PC-3 (cell line): ENCODE results near the gene FARP1. TPM values are rescaled to one million over a fixed set of nuclear protein-coding genes. Genes with fewer than 3 reads are reported as not detected.

Experiments used
- ATAC-seq: fragments of 200-7000 bp; cut with Tn5 transposase; 2 replicates; pipeline ENCODE4 v1.9.1; 2020; ENCODE audit warnings: mild to moderate bottlenecking, moderate library complexity
- BruUV-seq: library from RNA; stranded (reverse); fragments of 400-500 nt; replicated peaks from 2 replicates; lab custom pipeline; 2021; lab: Mats Ljungman, UMichigan
- CTCF ChIA-PET: fragments of 300-600 bp; sonication (Branson Sonifier 250); formaldehyde crosslinking; loops from one replicate; lab custom pipeline; 2022; ENCODE audit warnings: antibody characterized with exemption; lab: Charles Lee
- POLR2A ChIA-PET: fragments of 300-600 bp; sonication (Branson Sonifier 250); formaldehyde crosslinking; loops from one replicate; lab custom pipeline; 2022; ENCODE audit warnings: antibody characterized with exemption; ENCODE audit not compliant: unreplicated experiment; lab: Charles Lee
- DNase-seq: peaks from one replicate; pipeline ENCODE4 v3.0.0-alpha.2; 2015
- H2AFZ ChIP-seq: fragments of 300-600 bp; sonication (generic); 2 replicates; pipeline ENCODE4 v1.6.0; 2016; ENCODE audit warnings: antibody characterized with exemption, low read length
- H3F3A ChIP-seq: fragments of 300-600 bp; sonication (generic); one replicate; pipeline ENCODE4 v1.6.0; 2017; ENCODE audit warnings: antibody characterized with exemption, low read length, control low read depth, mild to moderate bottlenecking; ENCODE audit not compliant: unreplicated experiment
- H3K27ac ChIP-seq: fragments of 300-600 bp; sonication (generic); 2 replicates; pipeline ENCODE4 v1.5.1; 2016; ENCODE audit warnings: mild to moderate bottlenecking, low read length
- H3K27me3 ChIP-seq: fragments of 300-600 bp; sonication (generic); 2 replicates; pipeline ENCODE4 v1.6.1; 2016; ENCODE audit warnings: low read length, mixed read lengths
- H3K36me3 ChIP-seq: fragments of 300-600 bp; sonication (generic); 2 replicates; pipeline ENCODE4 v1.6.1; 2016; ENCODE audit warnings: low read depth, mixed run types, low read length, mixed read lengths
- H3K4me1 ChIP-seq: fragments of 300-600 bp; sonication (generic); 2 replicates; pipeline ENCODE4 v1.5.1; 2016; ENCODE audit warnings: low read length; ENCODE audit not compliant: insufficient read depth
- H3K4me2 ChIP-seq: fragments of 300-600 bp; sonication (generic); 2 replicates; pipeline ENCODE4 v1.6.0; 2016; ENCODE audit warnings: low read length
- H3K4me3 ChIP-seq: fragments of 300-600 bp; sonication (generic); 2 replicates; pipeline ENCODE4 v1.5.1; 2016; ENCODE audit warnings: mild to moderate bottlenecking, low read length, mixed read lengths
- H3K79me2 ChIP-seq: fragments of 300-600 bp; sonication (generic); 2 replicates; pipeline ENCODE4 v1.6.1; 2017; ENCODE audit warnings: low read length, mixed read lengths
- H3K9ac ChIP-seq: fragments of 300-600 bp; sonication (generic); 2 replicates; pipeline ENCODE4 v1.6.0; 2016; ENCODE audit warnings: mild to moderate bottlenecking, low read length
- H3K9me2 ChIP-seq: fragments of 300-600 bp; sonication (generic); replicated peaks from 2 replicates; pipeline ENCODE4 v1.6.1; 2016; ENCODE audit warnings: mixed run types, low read length, mixed read lengths
- H3K9me3 ChIP-seq: fragments of 300-600 bp; sonication (generic); 2 replicates; pipeline ENCODE4 v1.6.1; 2016; ENCODE audit warnings: low read length, mixed read lengths
- H4K20me1 ChIP-seq: fragments of 300-600 bp; sonication (generic); 2 replicates; pipeline ENCODE4 v1.6.1; 2016; ENCODE audit warnings: low read length, mixed read lengths
- EZH2 ChIP-seq: fragments of 300-600 bp; sonication (generic); IDR thresholded peaks from one replicate; pipeline ENCODE4 v1.6.1; 2017; ENCODE audit warnings: antibody characterized with exemption, mild to moderate bottlenecking, low read length; ENCODE audit not compliant: unreplicated experiment
- EZH2phosphoT487 ChIP-seq: fragments of 300-600 bp; sonication (generic); IDR thresholded peaks from 2 replicates; pipeline ENCODE4 v1.6.1; 2018; ENCODE audit warnings: mild to moderate bottlenecking, antibody characterized with exemption, low read length, borderline replicate concordance
- intact Hi-C: fragments of 100-400 bp; cut with micrococcal nuclease; formaldehyde crosslinking; loops from 2 replicates; pipeline ENCODE4 v1.9.0; 2023
- total RNA-seq: library from RNA; depleted of rRNA; stranded (reverse); fragments of >200 nt; gene quantifications from 2 replicates; pipeline ENCODE4 v1.2.3, GENCODE V29; 2014
- TF ChIP-seq, protein P1 (sequence below): fragments of 300-600 bp; sonication (generic); conservative IDR thresholded peaks from 2 replicates; pipeline ENCODE4 v1.5.1; 2017; ENCODE audit warnings: antibody characterized with exemption, low read depth, mild to moderate bottlenecking, low read length

Gene FARP1
- total RNA-seq, 1 experiment from 2014 or later: 18.2 TPM

DNA sequence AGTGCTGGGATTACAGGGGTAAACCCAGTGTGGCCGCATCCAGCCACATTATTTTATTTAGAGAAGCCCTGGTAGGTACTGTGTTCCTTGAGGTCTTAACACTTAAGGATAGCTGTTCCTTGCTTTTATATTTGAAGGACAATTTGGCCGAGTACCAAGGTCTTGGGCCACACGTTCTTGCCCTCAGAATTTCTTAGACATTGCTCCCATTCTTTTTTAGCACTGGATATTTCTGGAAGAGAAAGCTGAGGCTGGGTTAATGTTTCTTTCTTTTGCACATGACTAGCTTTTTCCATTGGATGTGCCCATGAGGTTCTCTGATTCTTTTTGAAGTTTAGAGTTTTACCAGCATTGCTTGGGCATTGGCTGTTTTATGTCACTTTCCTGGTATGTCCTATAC, 39.7 kb downstream of the FARP1 start:
- no peaks in the 10 kb centered on the region for H3K9me2 ChIP-seq
- no peaks in the 10 kb centered on the region for H4K20me1 ChIP-seq
- TF ChIP-seq, protein P1, sequence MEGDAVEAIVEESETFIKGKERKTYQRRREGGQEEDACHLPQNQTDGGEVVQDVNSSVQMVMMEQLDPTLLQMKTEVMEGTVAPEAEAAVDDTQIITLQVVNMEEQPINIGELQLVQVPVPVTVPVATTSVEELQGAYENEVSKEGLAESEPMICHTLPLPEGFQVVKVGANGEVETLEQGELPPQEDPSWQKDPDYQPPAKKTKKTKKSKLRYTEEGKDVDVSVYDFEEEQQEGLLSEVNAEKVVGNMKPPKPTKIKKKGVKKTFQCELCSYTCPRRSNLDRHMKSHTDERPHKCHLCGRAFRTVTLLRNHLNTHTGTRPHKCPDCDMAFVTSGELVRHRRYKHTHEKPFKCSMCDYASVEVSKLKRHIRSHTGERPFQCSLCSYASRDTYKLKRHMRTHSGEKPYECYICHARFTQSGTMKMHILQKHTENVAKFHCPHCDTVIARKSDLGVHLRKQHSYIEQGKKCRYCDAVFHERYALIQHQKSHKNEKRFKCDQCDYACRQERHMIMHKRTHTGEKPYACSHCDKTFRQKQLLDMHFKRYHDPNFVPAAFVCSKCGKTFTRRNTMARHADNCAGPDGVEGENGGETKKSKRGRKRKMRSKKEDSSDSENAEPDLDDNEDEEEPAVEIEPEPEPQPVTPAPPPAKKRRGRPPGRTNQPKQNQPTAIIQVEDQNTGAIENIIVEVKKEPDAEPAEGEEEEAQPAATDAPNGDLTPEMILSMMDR: no peak
- TF ChIP-seq EZH2: no peak
- TF ChIP-seq EZH2phosphoT487: no peak
- peaks cover 10% of the 10 kb centered on the region; the same call in 1 of the 2 replicates for H3K79me2 ChIP-seq
- H3K9ac ChIP-seq: no peak overlapping the region
- H3K9me3 ChIP-seq: no peaks in the 10 kb centered on the region
- H2AFZ ChIP-seq: no peak overlapping the region
- ChIA-PET CTCF (no interaction called here), POLR2A (no interaction called here)
- DNase-seq: no peak
- H3K36me3 ChIP-seq: no peaks in the 10 kb centered on the region
- no TSS peak for BruUV-seq
- no peaks in the 10 kb centered on the region for H3K27me3 ChIP-seq
- no peak overlapping the region for H3K4me3 ChIP-seq
- H3K4me2 ChIP-seq: no peak overlapping the region
- H3K27ac ChIP-seq: no peak overlapping the region
- H3K4me1 ChIP-seq: no peaks in the 10 kb centered on the region
- H3F3A ChIP-seq: no peaks in the 10 kb centered on the region
- no peak for ATAC-seq
- intact Hi-C loops: no loop called here

DNA sequence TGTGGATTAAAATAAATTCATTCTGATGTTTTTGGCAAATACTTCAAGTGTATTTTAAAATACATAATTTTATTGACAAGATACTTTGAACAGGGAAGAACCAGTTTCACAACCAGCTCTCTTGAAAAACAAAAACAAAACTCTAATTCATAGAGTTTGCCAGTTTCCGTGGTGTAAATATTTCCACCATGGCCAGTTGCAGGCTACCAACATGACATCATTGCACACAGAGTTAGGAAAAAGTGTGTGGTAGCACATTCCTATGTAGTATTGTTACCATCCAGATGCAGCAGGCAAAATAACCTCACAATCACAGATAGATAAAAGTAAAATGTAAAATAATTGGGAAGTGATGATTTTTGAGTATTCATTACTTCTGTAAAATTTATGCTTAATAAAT, 41.9 kb downstream of the FARP1 start:
- peaks cover 10% of the 10 kb centered on the region; the same call in 1 of the 2 replicates for H3K79me2 ChIP-seq
- ChIA-PET CTCF (no interaction called here), POLR2A (no interaction called here)
- no peak overlapping the region for H3K9ac ChIP-seq
- H3K27me3 ChIP-seq: no peaks in the 10 kb centered on the region
- H3F3A ChIP-seq: no peaks in the 10 kb centered on the region
- H3K36me3 ChIP-seq: no peaks in the 10 kb centered on the region
- TF ChIP-seq, protein P1: no peak
- TF ChIP-seq EZH2: no peak
- no peak for TF ChIP-seq EZH2phosphoT487
- no peaks in the 10 kb centered on the region for H3K9me2 ChIP-seq
- ATAC-seq: no peak
- H3K27ac ChIP-seq: no peak overlapping the region
- no peaks in the 10 kb centered on the region for H3K9me3 ChIP-seq
- H3K4me1 ChIP-seq: no peaks in the 10 kb centered on the region
- no peak for DNase-seq
- H2AFZ ChIP-seq: no peak overlapping the region
- H4K20me1 ChIP-seq: no peaks in the 10 kb centered on the region
- BruUV-seq: no TSS peak
- H3K4me2 ChIP-seq: no peak overlapping the region
- H3K4me3 ChIP-seq: no peak overlapping the region
- intact Hi-C loops: no loop called here

DNA sequence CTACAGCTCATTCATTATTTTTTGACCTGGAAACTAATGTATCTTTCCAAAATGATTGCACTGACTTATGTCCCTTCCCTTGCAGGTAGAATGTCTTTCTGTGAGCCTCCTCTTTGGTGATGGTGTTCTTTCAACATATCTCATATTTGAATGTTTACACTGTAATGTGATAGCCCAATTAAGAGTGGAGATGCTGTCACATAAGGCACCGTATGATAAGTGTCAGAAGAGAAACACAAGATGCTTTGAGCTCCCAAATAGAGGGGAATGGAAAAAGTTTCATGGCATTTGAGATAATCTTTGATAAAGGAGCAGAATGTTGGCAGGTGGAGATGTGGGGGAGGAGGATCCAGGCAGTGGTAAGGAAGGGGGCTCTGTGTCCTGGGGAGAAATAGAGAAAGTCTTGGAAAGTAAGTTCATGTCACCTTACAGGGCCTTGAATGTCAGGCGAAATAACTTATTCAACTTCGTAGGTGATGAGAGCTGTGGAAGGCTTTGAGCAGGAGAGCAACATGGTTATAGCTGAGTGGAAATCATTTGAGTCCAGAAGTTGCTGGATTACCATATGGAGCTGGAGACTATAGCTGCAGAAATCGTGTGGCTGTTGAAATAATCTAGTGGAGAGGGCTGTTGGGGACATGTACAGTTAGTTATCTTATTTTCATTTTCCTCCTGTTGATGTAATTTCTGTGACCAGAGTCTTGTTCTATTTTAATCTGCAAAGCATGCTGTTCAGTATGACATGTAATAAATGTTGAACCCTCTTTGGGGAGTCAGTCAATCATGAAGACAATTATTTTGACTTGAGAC, 44.5 kb downstream of the FARP1 start:
- H3K4me2 ChIP-seq: no peak overlapping the region
- no peak for ATAC-seq
- no peak overlapping the region for H3K4me3 ChIP-seq
- H3K9me2 ChIP-seq: no peaks in the 10 kb centered on the region
- TF ChIP-seq EZH2: no peak
- TF ChIP-seq, protein P1: no peak
- TF ChIP-seq EZH2phosphoT487: no peak
- no peaks in the 10 kb centered on the region for H3K36me3 ChIP-seq
- H4K20me1 ChIP-seq: no peaks in the 10 kb centered on the region
- no peaks in the 10 kb centered on the region for H3K9me3 ChIP-seq
- BruUV-seq: no TSS peak
- H3K79me2 ChIP-seq: 0 out of 2 replicates have a peak, but pooled peaks cover 14% of the 10 kb centered on the region
- H3K27ac ChIP-seq: no peak overlapping the region
- H3K4me1 ChIP-seq: no peaks in the 10 kb centered on the region
- no peaks in the 10 kb centered on the region for H3F3A ChIP-seq
- no peak for DNase-seq
- no peak overlapping the region for H3K9ac ChIP-seq
- intact Hi-C loops: no loop called here
- H2AFZ ChIP-seq: no peak overlapping the region
- CTCF ChIA-PET: interaction anchor here (0.7 kb wide), 1 partner anchor 163 kb away, joined by 4 read pairs; no protein-coding TSS in a partner anchor
- POLR2A ChIA-PET: no interaction called here
- H3K27me3 ChIP-seq: no peaks in the 10 kb centered on the region
